HG03196 (cell line): ENCODE measurements around the gene CGREF1.
"Not testable (repeated sequence)": the region's sequence is repeated elsewhere in the genome, so short reads cannot be mapped to it uniquely, and the experiment has no call there.

Experiments used
- ATAC-seq: cut with Tn5 transposase; IDR thresholded peaks from one replicate; pipeline ENCODE4 v1.9.1; 2021; ENCODE audit not compliant: unreplicated experiment

Gene CGREF1

DNA sequence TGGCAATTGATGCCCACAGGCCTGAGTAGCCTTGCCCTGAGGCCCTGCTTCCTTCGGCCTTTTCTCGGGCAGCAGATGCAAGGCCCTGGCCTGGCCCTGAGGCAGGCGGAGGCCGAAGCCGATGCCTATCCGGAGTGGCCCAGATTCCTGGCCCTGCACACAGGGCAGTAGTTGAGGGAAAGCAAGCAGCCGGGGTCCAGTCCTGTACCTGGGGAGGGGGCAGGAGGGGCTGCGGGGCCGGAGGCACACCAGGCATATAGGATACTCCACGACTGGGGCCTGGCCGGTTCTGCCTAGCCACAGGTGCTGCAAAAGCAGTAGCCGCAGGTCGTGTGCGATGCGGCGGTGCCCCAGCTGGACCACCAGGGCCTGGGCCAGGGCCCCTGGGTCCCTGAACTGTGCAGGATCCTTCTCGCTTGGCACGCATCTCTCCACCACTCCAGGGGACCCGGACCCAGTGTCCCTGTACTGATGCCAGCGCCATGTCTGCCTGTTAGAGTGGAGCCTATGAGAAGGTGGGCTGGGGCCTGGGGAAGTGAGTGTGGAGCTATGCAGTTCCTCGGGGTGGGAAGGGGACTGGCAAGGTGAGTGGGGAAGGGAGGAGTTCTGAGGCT lies 18.5 kb upstream of the CGREF1 start:
- ATAC-seq: no peak

DNA sequence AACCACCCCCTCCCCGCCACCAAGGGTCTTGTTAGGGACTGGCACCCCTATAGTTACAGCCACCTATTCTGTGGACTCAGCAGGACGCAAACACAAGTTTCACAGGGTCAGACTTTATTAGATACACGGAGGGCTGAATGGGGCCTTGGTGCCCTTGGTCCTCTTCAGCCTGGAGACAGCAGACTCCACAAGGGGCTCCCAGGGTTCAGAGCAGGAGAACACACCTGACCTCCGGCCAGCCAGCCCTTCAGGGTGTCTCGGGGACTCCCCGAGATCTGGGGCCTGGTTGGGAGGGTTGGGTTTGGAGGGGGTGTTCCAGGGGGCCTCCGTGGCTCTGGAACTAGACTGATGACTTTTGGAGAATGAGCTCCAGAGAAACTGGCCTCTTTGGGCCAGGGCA lies 17.8 kb upstream of the CGREF1 start:
- ATAC-seq: no peak

DNA sequence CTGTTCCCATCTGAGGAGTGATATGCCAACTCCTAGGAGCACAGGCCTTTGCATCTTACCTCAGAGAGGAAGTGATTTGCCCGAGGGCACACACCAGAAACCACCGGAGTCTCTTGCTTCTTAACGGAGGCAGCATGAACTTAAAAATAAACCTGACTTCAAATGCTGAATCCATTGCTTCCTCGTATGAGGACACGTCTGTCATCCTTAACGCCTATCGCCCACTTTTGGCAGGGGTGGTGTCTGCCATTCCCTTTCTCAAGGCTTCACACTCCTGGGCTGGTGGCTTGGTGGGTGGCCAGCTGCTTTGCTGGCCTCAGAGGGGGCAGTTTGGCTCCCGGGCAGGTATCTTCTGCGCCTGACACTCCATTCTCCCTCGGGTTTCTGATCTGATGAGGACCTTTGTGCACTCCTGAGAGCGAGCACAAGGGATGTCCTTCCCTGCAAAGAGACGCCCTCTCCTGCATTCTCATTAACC lies 16.6 kb upstream of the CGREF1 start:
- ATAC-seq: no peak

DNA sequence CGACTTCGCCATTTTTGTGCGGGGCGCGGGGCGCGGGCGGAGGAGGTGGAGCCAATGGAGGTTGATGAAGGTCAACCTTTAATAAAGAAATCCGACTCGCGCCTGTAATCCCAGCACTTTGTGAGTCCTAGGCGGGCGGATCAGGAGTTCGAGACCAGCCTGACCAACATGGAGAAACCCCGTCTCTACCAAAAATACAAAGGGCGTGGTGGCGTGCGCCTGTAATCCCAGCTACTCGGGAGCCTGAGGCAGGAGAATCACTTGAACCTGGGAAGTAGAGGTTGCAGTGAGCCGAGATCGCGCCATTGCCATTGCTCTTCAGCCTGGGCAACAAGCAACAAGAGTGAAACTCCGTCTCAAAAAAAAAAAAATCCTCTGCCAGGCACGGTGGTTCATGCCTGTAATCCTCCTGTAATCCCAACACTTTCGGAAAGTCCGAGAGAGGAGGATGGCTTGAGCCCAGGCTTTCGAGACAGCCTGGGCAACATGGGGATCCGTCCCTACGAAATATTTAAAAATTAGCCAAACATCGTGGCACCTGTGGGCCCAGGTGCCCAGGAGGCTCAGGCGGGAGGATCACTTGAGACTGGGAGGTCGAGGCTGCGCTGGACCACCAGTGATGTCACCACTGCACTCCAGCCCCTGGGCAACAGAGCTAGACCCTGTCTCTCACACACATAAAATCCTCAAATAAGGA lies 16.0 kb upstream of the CGREF1 start:
- no peak for ATAC-seq

DNA sequence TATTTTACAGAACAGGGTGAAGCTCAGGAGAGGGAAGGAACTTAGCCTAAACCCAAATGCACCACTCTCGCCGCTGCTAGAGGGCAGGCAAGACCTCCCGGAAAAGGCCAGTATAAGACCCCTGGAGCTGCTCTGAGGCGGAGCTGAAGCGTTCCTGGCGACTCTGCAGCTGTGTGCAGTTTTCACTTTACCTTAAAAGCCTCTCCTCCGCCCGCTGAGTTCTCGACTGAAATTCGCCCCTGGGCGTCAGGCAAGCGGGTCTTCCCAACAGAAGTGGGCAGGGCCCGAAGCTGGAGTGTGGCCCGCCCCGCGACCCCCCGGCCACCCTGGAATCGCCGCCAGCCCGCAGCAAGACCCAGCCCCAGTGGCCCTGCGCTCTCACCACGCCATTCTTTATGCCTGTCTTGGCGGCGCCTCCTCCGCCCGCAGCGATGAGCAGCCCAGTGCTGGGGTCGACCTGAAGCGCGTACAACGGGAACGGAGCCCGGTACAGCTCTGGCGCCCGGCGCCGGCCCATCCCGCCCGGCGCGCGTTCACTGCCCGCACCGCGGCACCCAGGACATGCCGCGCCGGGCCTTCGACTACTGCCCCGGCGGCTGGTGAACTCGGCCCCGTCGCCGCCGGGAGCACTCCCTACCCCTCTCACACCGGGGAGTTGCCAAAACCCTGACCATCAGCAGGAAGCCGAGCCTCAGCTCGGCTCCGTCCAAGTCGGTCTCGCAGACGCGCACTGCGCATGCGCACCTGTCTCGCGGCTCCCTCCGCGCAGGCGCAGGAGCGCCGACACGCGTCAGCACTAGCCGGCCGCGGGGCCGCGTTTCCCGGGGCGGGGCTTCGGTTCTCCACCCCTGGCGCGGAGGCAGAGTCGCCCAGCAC lies 15.2 kb upstream of the CGREF1 start, which contains the start of gene PREB:
Gene PREB (minus strand): TSS at position 732 of the 876 bp plus-strand sequence. CDS start 215 bp downstream, at position 517.
- peak; percentile 73 for ATAC-seq

DNA sequence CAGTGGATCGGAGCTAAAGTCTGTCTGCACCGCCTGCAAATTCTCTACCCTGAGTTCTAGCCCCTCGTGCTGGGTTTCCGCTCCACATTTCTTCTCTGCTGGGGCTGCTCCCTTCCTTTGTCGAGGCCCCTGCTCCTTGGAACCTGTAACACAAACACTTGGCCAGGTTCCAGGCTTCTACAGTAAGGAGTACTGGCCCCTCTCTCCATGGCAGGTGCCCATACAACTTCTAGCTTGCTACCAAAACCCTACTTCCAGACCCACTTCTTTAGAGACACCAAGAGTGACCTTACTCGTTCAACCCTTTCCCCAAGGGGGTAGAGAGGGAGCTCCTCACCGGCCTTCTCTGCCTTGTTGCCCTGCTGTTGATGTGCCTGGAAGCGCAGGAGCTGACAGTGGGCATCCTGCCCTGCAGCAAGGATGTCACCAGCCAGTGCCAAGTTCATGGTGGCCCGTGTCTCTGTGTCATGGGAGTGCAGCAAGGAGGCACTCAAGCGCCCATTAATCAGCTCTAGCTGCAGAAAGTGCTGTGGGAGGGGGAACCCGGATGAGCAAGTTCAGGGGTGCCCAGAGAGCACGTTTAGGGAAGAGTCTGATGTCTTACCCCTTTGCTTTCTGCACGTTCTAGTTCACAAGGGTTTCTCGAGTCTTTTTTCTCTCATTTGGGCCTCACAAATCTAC lies 14.4 kb upstream of the CGREF1 start:
- ATAC-seq: no peak

DNA sequence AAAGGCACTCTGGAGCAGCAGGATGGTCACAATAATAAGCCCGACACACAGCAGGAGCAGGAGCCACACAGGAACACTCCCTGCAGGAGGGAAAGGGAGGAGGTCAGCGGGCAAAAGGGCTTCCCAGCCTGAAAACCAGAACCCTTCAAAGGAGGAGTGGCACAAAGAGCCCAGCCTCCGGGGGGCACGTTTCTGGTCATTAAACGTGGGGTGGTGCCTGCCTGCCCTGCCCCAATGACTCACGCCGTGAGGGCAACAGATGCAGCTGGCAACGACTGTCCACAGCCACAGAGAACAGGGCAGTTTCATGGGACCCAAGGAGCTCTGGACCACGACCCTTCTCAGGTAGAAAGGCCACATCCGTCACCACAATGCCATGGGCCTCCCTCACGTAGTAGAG lies 12.5 kb upstream of the CGREF1 start:
- ATAC-seq: no peak

DNA sequence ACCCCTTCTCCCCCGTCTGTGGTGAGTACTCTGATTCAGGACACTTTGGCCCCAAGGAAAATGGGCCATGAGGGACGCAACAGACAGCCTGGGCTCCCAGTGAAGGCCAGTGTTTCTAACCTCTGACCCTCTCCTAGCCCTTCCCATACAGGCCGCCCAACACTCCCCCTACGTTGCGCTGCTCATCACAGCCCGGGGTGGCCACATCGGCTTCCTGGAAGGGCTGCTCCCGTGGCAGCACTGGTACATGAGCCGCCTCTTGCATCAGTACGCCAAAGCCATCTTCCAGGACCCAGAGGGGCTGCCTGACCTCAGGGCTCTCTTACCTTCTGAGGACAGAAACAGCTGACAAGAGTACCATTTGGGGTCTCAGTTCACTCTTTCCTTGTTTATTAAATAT lies 11.5 kb upstream of the CGREF1 start:
- no peak for ATAC-seq

DNA sequence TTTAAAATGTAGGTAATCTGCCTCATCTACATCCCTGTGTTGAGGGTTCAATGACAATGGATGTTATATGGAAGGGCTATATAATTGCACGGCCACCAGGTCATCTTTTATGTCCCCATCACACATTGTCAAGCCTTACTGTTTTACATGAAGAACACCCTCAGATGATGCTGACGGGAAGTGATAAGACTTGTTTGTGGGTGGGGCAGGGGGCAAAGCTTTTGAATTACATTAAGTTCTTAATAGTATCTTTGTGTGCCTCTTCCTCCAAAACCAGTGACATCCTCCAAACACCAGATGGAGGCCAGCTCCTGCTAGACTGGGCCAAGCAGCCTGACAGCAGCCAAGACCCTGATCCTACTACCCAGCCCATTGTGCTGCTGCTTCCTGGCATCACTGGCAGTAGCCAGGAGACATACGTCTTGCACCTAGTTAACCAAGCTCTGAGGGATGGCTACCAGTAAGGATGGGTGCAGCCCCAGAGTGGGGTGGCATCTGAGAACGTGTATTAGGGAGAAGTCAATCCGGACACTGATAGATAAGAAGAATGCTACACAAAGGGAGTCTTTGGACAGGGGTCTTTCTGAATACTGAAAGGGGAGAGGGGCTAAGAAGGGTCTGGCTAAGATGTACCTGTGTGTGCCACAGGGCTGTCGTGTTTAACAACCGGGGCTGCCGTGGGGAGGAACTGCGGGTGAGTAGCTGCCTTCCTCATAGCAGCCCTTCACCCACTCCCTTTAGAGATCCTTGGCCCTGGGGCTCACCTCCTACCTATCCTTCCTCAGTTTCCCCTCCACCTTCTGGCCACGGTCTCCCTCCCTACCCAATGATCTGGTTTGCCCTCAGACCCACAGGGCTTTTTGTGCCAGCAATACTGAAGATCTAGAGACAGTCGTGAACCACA lies 10.0 kb upstream of the CGREF1 start:
- no peak for ATAC-seq

DNA sequence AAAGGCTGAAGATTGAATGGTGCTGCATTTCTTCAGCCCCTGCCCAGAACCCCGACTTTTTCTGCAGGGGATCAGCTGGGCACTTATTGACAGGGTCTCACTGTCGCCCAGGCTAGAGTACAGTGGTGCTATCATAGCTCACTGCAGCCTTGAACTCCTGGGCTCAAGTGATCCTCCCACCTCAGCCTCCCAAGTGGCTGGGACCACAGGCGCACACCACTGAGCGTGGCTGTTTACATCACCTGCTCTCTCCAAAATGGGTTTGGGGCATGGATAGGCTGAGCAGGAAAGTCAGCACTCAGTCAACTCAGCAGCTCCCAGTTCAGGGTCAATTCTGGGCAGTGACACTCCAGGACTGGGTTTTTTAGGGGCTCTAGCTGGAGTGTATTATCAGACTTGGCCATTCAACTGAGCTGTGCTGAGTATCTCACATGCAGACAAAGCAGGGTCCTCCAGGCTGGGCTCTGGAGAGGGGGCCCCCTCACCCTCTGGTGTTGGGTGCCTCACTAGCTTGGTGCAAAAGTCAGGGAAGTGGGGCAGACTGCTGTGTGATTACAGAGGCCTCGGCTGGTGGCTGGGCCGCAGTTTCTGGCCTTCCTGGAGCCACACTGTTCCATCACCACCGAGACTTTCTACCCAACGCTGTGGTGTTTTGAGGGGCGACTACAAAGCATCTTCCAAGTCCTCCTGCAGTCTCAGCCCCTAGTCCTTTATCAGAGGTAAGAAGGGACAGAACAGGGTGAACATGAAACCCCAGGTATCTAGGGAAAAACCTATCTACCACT lies 9.1 kb upstream of the CGREF1 start:
- no peak for ATAC-seq

DNA sequence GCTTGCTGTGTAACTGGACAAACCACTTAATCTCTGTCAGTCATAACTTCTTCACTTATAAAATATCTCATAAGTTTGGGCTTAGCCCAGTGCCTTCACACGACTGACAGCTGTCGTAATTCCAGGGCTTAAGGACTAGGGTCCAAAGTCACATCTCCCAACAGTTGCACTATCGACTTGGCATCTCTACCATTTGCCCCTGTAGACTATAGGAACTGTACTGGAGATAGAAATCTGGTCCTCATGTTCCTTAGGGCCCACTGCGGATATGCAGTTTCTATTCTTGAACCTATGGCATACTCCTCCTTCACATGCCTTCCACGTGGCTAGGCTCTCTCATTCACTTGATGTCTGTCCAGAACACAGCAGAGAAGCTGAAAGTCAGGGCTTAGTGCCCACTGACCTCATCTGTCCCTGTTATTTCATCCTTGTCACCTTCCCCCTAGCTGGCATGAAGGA lies 7.4 kb upstream of the CGREF1 start:
- no peak for ATAC-seq

DNA sequence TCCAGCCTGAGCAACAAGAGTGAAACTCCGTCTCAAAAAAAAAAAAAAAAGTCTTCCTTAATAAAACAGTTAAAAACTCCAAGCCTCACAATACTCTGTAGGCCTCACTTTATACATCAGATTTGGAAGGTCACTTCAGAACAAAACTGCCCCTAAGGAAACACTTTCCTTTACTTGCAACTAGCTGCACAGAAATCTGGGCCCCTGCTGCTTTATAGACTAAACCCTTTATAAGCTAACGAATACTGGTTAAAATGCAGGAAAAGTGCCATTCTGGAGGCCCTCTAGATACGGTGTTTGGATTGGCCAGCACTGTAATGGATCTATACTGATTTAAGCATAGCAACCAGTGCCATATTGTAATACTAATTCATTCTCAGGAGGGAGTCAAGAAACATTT lies 6.2 kb upstream of the CGREF1 start:
- ATAC-seq: no peak

DNA sequence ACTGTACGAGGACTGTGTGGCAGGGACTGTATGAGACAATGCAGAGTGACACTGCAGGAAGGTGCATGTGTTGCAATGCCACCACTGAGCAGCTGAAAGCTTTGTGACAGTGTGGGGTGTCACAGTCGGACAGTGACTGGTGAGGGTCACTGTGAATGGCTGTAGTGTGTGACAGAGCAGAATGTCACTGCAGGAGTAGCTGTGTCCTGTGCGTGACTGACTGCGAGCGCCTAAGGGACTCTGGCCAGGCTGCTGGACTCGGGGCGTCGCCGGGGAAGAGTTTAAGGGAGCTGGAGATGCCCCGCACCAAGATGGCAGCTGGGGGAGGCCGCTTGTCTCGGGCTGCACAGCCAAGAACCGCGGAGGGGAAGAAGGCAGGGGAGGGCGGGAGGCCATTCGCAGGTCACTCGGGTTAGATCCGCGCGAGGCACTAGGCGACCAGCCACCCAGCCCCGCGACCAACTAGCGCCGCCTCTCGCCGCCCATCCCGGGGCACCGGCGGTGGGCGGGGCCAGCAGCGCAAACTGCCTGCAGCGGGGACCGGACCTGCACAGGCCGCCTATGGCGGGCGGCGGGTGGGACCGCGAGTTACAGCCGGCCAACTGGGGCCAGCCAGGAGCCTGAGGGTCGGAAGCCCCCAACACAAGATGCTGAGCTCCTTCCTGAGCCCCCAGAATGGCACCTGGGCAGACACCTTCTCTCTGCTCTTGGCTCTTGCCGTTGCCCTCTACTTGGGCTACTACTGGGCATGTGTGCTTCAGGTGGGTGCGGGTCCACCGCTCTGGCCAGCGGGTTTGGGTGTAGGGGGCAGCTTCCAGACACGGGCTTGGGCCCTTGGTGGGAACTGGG lies 4.6 kb upstream of the CGREF1 start, which contains the start of gene ABHD1:
Gene ABHD1 (plus strand): TSS at position 514 of the 849 bp plus-strand sequence. CDS start 134 bp downstream, at position 648.
- no peak for ATAC-seq

DNA sequence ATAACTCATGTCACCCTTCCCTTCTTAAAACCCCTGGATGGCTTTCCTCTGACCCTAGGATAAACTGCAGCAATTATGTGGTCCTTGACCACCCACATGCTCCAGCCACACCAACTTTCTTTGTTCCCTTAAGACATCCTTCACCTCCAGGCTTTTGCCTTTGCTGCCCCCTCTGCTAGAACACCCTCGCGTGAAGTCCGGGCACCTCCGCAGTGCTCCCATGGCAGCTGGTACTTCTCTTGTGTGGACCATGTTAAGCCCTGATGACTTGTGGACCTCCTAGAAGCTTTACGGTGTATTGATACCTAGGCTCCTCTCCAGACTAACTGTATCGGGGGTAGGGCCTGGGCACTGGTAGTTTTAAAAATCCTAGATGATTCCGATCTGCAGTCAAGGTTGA lies 3.9 kb upstream of the CGREF1 start:
- no peak for ATAC-seq

DNA sequence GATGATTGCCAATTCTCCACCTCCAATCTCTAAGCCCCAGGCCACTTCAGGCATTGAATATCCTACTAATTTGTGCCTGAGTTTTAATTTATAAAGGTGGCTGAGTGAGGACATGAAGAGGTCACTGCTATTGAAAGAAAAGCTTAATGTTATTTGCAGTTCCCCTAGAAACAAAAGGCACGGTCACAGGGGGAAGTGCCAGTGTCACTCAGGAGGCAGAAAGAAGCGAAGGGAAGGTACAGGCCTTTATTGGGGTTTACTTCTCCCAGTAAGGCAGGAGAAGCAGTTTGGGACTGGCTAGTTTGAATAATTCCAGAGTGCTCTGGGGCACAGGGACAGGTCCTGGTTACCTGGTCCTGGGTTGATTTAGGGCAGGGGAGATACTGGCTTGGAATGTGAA lies 3.0 kb upstream of the CGREF1 start:
- ATAC-seq: no peak

DNA sequence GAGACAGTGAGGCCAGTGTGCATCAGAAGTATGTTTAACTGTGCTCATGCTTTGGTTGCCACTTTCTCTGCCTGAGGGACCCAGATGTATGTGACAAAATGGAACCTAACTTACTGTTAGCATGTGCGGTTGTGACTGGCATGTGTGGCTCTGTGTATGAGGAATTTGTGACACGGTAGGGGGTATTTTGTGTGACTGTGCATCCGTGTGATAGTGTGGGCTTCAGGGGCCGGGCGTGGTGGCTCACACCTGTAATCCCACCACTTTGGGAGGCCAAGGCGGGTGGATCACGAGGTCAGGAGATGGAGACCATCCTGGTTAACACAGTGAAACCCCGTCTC lies 372 bp upstream of the CGREF1 start:
- ATAC-seq: not testable (repeated sequence)

DNA sequence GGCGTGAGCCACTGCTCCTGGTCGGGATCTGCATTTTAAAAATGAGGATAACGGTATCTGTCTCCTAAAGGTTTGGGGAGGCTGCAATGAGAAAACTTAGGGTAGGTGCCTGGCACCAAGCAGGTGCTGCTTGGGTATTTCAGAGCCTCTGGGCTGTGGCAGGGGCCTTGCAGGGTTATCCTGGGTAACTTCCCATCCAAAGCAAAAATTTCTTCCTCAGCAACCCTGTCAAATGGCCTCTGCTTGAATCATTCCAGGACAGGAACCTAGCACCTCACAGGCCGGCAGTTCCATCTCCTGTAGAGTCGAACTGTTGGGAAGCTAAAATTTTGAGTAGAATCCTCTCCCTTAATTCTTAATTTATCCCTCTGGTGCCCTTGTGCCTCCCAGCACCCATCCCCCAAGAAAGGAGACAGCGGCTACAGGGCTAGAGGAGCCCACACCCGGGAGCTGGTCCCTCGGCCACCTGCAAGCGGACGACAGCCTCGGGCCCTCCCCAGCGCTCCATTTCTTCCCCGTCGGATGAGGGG lies 868 bp downstream of the CGREF1 start:
- no peak for ATAC-seq

DNA sequence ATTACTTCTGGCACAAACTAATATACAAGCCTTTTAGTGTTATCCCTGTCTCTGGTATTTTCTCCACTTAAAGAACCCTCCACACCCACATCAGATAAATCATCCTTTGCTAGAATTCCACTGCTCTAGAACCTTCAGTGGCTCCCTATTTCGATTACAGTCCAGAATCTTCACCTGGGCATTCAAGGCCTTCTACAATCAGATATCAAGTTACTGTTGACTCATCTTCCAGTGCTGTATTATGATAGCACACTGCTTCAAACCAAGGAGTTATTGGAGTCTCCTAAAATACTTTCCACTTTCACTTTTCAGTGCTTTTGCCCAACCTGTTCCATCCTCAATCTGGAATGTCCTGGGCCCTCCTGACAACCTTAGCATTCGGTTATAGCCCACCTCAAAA lies 3.4 kb downstream of the CGREF1 start:
- no peak for ATAC-seq
